Measurements from ENCODE around the gene NUMB.

NUMB gene

GRCh38 chr14:73261075-73261474 lies 197.3 kb downstream of the NUMB start:
- no peak for DNase-seq (ENCODE audit: low read depth)

- DNase-seq (ENCODE audit: low read depth), result no peak
These were observed 197.8 kb downstream of the NUMB start for GRCh38 chr14:73260574-73260973.

- no peak for DNase-seq (ENCODE audit: low read depth)
These were observed 198.5 kb downstream of the NUMB start for GRCh38 chr14:73259837-73260236.

- no peak for DNase-seq (ENCODE audit: low read depth)
These were observed 199.3 kb downstream of the NUMB start for GRCh38 chr14:73258845-73259611.

GRCh38 chr14:73258076-73258475 lies 200.3 kb downstream of the NUMB start:
- DNase-seq (ENCODE audit: low read depth), result no peak

- DNase-seq (ENCODE audit: low read depth), result no peak
These were observed 202.6 kb downstream of the NUMB start for GRCh38 chr14:73255693-73256225.

- DNase-seq (ENCODE audit: low read depth), result no peak
These were observed 203.3 kb downstream of the NUMB start for GRCh38 chr14:73255005-73255400.

GRCh38 chr14:73254247-73255004 lies 203.9 kb downstream of the NUMB start:
- DNase-seq (ENCODE audit: low read depth), result no peak

- DNase-seq (ENCODE audit: low read depth), result no peak
These were observed 204.6 kb downstream of the NUMB start for GRCh38 chr14:73253721-73254120.

- no peak for DNase-seq (ENCODE audit: low read depth)
These were observed 205.1 kb downstream of the NUMB start for GRCh38 chr14:73253323-73253610.

GRCh38 chr14:73252491-73253322 lies 205.6 kb downstream of the NUMB start:
- DNase-seq (ENCODE audit: low read depth), result no peak

GRCh38 chr14:73251516-73252215 lies 206.7 kb downstream of the NUMB start:
- DNase-seq (ENCODE audit: low read depth), result no peak

GRCh38 chr14:73250781-73251500 lies 207.4 kb downstream of the NUMB start:
- DNase-seq (ENCODE audit: low read depth), result no peak

GRCh38 chr14:73250317-73250713 lies 208.0 kb downstream of the NUMB start:
- no peak for DNase-seq (ENCODE audit: low read depth)

- DNase-seq (ENCODE audit: low read depth), result no peak
These were observed 208.6 kb downstream of the NUMB start for GRCh38 chr14:73249564-73250316.

- no peak for DNase-seq (ENCODE audit: low read depth)
These were observed 209.2 kb downstream of the NUMB start for GRCh38 chr14:73249108-73249507.

GRCh38 chr14:73248108-73248868 lies 210.1 kb downstream of the NUMB start:
- DNase-seq (ENCODE audit: low read depth), result no peak

- DNase-seq (ENCODE audit: low read depth), result no peak
These were observed 211.8 kb downstream of the NUMB start for GRCh38 chr14:73246387-73247150.

All from activated T-helper 9 cell treated with anti-CD3 and anti-CD28 coated beads, Interleukin-2, amount 50 U/mL, for 16 hours (primary cell).